HCT116 (cell line): ENCODE measurements around the gene GRAMD4. TPM values are rescaled to one million over a fixed set of nuclear protein-coding genes. Genes with fewer than 3 reads are reported as not detected.
A peak's percentile ranks its signal among the peaks of the same experiment; 100 is the strongest.

Experiments
- ATAC-seq: fragments of 200-7000 bp; cut with Tn5 transposase; 2 replicates; pipeline ENCODE4 v1.9.1; 2020; ENCODE audit warnings: mild to moderate bottlenecking, moderate library complexity
- Bru-seq: library from RNA; stranded (reverse); fragments of 400-500 nt; gene quantifications from one replicate; lab custom pipeline; 2021; lab: Mats Ljungman, UMichigan
- BruChase-seq, 2 experiments: library from RNA; stranded (reverse); fragments of 400-500 nt; gene quantifications; one replicate each; lab custom pipeline; 2021; lab: Mats Ljungman, UMichigan
- BruUV-seq: library from RNA; stranded (reverse); fragments of 400-500 nt; replicated peaks from 2 replicates; lab custom pipeline; 2021; lab: Mats Ljungman, UMichigan
- CTCF ChIA-PET: fragments of 300-600 bp; sonication (Branson Sonifier 250); formaldehyde crosslinking; loops from one replicate; lab custom pipeline; 2021; ENCODE audit warnings: antibody characterized with exemption; lab: Charles Lee
- POLR2A ChIA-PET: fragments of 300-600, 350-600 bp; sonication (Branson Sonifier 250); formaldehyde crosslinking; loops from one replicate; lab custom pipeline; 2021; ENCODE audit warnings: antibody characterized with exemption; lab: Charles Lee
- RAD21 ChIA-PET, 2 experiments: fragments of 300-600 bp; sonication (Branson Sonifier 250); formaldehyde crosslinking; loops; one replicate each; lab custom pipeline; 2023; ENCODE audit warnings: low total read pairs in 2 of 2; ENCODE audit not compliant: uncharacterized antibody in 2 of 2, unreplicated experiment in 2 of 2, low non-redundant PET in 1 of 2; lab: Charles Lee
- DNase-seq: peaks from one replicate; pipeline ENCODE4 v3.0.0-alpha.2; 2010; ENCODE audit warnings: low read depth, low spot score
- H2AFZ ChIP-seq: fragments of 200-600 bp; shearing (Covaris generic), sonication (generic); 2 replicates; pipeline ENCODE4 v1.6.1; 2017; ENCODE audit warnings: low read depth, mixed run types, mixed read lengths, antibody characterized with exemption, low read length; ENCODE audit not compliant: poor library complexity, severe bottlenecking
- H3K27ac ChIP-seq: 2 replicates; pipeline ENCODE4 v1.5.1; 2012; ENCODE audit warnings: low read depth, low read length
- H3K27me3 ChIP-seq: fragments of 200-600 bp; sonication (generic); 2 replicates; pipeline ENCODE4 v1.6.1; 2016; ENCODE audit warnings: mixed run types, low read length, mixed read lengths; ENCODE audit not compliant: insufficient read depth
- H3K36me3 ChIP-seq, 2 experiments: fragments of 200-500 bp in 1 of 2; fragments of 200-600 bp in 1 of 2; sonication (Bioruptor generic) in 1 of 2; sonication (generic) in 1 of 2; 2 replicates each; pipeline versions ENCODE4 v1.5.1 to v1.6.1; 2014 to 2016; ENCODE audit warnings: low read length in 2 of 2, inconsistent platforms in 1 of 2, mixed read lengths in 1 of 2, mixed run types in 1 of 2; ENCODE audit not compliant: insufficient read depth in 2 of 2, control insufficient read depth in 1 of 2
- H3K4me1 ChIP-seq, 2 experiments: fragments of 200-600 bp in 1 of 2; sonication (generic) in 1 of 2; 2 replicates each; pipeline versions ENCODE4 v1.5.1 to v1.6.1; 2012 to 2017; ENCODE audit warnings: low read length in 2 of 2, inconsistent platforms in 1 of 2, mild to moderate bottlenecking in 1 of 2, mixed read lengths in 1 of 2, mixed run types in 1 of 2, moderate library complexity in 1 of 2; ENCODE audit not compliant: insufficient read depth in 2 of 2, control insufficient read depth in 1 of 2
- H3K4me2 ChIP-seq: fragments of 200-600 bp; sonication (generic); 2 replicates; pipeline ENCODE4 v1.6.1; 2017; ENCODE audit warnings: mixed run types, low read length, mixed read lengths
- H3K4me3 ChIP-seq, 2 experiments: fragments of 200-600 bp in 1 of 2; sonication (generic) in 1 of 2; replicated peaks in 1 of 2; 2 replicates each; pipeline ENCODE4 v1.5.1; 2011 to 2016; ENCODE audit warnings: low read length in 2 of 2, control low read depth in 1 of 2, low read depth in 1 of 2, mild to moderate bottlenecking in 1 of 2, mixed read lengths in 1 of 2, mixed run types in 1 of 2
- H3K79me2 ChIP-seq: fragments of 200-600 bp; sonication (generic); 2 replicates; pipeline ENCODE4 v1.6.1; 2017; ENCODE audit warnings: mild to moderate bottlenecking, mixed run types, low read length, moderate library complexity, mixed read lengths; ENCODE audit not compliant: insufficient read depth
- H3K9ac ChIP-seq: fragments of 200-600 bp; sonication (generic); 2 replicates; pipeline ENCODE4 v1.6.1; 2016; ENCODE audit warnings: low read length, mixed read lengths
- H3K9me2 ChIP-seq: fragments of 200-600 bp; sonication (generic), shearing (Covaris generic); 2 replicates; pipeline ENCODE4 v1.6.1; 2017; ENCODE audit warnings: mixed run types, mild to moderate bottlenecking, moderate library complexity; ENCODE audit not compliant: insufficient read depth
- H3K9me3 ChIP-seq, 2 experiments: fragments of 200-500 bp in 1 of 2; fragments of 200-600 bp in 1 of 2; sonication (Bioruptor generic) in 1 of 2; sonication (generic) in 1 of 2; 2 replicates each; pipeline ENCODE4 v1.6.1; 2014 to 2017; ENCODE audit warnings: low read length in 2 of 2, mixed read lengths in 2 of 2, inconsistent platforms in 1 of 2, low read depth in 1 of 2, mild to moderate bottlenecking in 1 of 2, mixed run types in 1 of 2, moderate library complexity in 1 of 2; ENCODE audit not compliant: control insufficient read depth in 1 of 2, insufficient read depth in 1 of 2
- H4K20me1 ChIP-seq: fragments of 200-600 bp; sonication (generic), shearing (Covaris generic); 2 replicates; pipeline ENCODE4 v1.6.1; 2017; ENCODE audit warnings: mixed run types, mild to moderate bottlenecking, moderate library complexity; ENCODE audit not compliant: insufficient read depth
- ATF3 ChIP-seq: IDR thresholded peaks from 2 replicates; pipeline ENCODE4 v1.6.1; 2012
- CTCF ChIP-seq, 3 experiments: fragments of 200-600 bp in 1 of 3; sonication (generic) in 1 of 3; IDR thresholded peaks in 2 of 3; conservative IDR thresholded peaks in 1 of 3; 2 replicates each; pipeline ENCODE4 v1.5.1; 2012 to 2017; ENCODE audit warnings: low read depth in 2 of 3, low read length in 2 of 3, antibody characterized with exemption in 1 of 3, borderline replicate concordance in 1 of 3, control low read depth in 1 of 3, mild to moderate bottlenecking in 1 of 3, mixed read lengths in 1 of 3, mixed run types in 1 of 3, moderate library complexity in 1 of 3; ENCODE audit not compliant: insufficient read depth in 1 of 3
- EGR1 ChIP-seq: IDR thresholded peaks from 2 replicates; pipeline ENCODE4 v1.6.1; 2012; ENCODE audit warnings: low read depth
- EZH2phosphoT487 ChIP-seq: fragments of 200-600 bp; IDR thresholded peaks from 2 replicates; pipeline ENCODE4 v1.6.1; 2018; ENCODE audit warnings: antibody characterized with exemption, borderline replicate concordance
- JUND ChIP-seq: IDR thresholded peaks from 2 replicates; pipeline ENCODE4 v1.6.1; 2012
- POLR2A ChIP-seq: IDR thresholded peaks from 2 replicates; pipeline ENCODE4 v1.7.0; 2011; ENCODE audit warnings: borderline replicate concordance; ENCODE audit not compliant: insufficient read depth, insufficient read length; ENCODE audit errors: extremely low read depth
- POLR2AphosphoS5 ChIP-seq: IDR thresholded peaks from 2 replicates; pipeline ENCODE4 v1.6.1; 2011; ENCODE audit warnings: mild to moderate bottlenecking, low read depth, low read length, moderate library complexity
- REST ChIP-seq: IDR thresholded peaks from 2 replicates; pipeline ENCODE4 v1.6.1; 2012; ENCODE audit warnings: low read depth
- TCF7L2 ChIP-seq: IDR thresholded peaks from 2 replicates; pipeline ENCODE4 v1.7.0; 2011; ENCODE audit warnings: borderline replicate concordance, inconsistent platforms; ENCODE audit not compliant: insufficient read depth, insufficient read length; ENCODE audit errors: extremely low read depth
- ZFX ChIP-seq: fragments of 450-650 bp; IDR thresholded peaks from 2 replicates; pipeline ENCODE4 v1.6.1; 2017
- ZNF274 ChIP-seq: fragments of 200-500 bp; sonication (Bioruptor generic); IDR thresholded peaks from 2 replicates; pipeline ENCODE4 v1.6.1; 2014; ENCODE audit warnings: mild to moderate bottlenecking, low read depth, low read length, inconsistent platforms
- intact Hi-C: fragments of 100-400 bp; cut with micrococcal nuclease; formaldehyde crosslinking; loops from 2 replicates; pipeline ENCODE4 v1.10.0; 2022
- long read RNA-seq: library from polyadenylated mRNA; unstranded; transcript quantifications from one replicate; pipeline ENCODE4 v2.0.0, GENCODE V29; 2021; ENCODE audit not compliant: unreplicated experiment
- polyA plus RNA-seq: library from polyadenylated mRNA; unstranded; fragments of >200 nt; gene quantifications from 2 replicates; pipeline ENCODE4 v1.2.1, GENCODE V29; 2012; ENCODE audit warnings: missing spikeins
- total RNA-seq: library from RNA; stranded (reverse); gene quantifications from one replicate; pipeline ENCODE4 v1.2.1, GENCODE V29; 2021; ENCODE audit not compliant: unreplicated experiment
- TF ChIP-seq, protein P1 (sequence below): IDR thresholded peaks from 2 replicates; pipeline ENCODE4 v1.6.1; 2012

Gene GRAMD4, protein sequence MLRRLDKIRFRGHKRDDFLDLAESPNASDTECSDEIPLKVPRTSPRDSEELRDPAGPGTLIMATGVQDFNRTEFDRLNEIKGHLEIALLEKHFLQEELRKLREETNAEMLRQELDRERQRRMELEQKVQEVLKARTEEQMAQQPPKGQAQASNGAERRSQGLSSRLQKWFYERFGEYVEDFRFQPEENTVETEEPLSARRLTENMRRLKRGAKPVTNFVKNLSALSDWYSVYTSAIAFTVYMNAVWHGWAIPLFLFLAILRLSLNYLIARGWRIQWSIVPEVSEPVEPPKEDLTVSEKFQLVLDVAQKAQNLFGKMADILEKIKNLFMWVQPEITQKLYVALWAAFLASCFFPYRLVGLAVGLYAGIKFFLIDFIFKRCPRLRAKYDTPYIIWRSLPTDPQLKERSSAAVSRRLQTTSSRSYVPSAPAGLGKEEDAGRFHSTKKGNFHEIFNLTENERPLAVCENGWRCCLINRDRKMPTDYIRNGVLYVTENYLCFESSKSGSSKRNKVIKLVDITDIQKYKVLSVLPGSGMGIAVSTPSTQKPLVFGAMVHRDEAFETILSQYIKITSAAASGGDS
- total RNA-seq (25.8 TPM), Bru-seq, nascent RNA (percentile 41 among the genes with signal in this experiment), BruChase-seq, experiment 1, labeled RNA remaining after a 6-hour chase (percentile 59 among the genes with signal in this experiment), BruChase-seq, experiment 2, labeled RNA remaining after a 2-hour chase (percentile 52 among the genes with signal in this experiment)
- polyA plus RNA-seq, result 11.4 and 13.3 TPM in 2 replicates
- long read RNA-seq, partial matches to known transcripts, result 19 of 65 reads
- long read RNA-seq, other reads (novel, unspliced or antisense), result 46 of 65 reads

DNA sequence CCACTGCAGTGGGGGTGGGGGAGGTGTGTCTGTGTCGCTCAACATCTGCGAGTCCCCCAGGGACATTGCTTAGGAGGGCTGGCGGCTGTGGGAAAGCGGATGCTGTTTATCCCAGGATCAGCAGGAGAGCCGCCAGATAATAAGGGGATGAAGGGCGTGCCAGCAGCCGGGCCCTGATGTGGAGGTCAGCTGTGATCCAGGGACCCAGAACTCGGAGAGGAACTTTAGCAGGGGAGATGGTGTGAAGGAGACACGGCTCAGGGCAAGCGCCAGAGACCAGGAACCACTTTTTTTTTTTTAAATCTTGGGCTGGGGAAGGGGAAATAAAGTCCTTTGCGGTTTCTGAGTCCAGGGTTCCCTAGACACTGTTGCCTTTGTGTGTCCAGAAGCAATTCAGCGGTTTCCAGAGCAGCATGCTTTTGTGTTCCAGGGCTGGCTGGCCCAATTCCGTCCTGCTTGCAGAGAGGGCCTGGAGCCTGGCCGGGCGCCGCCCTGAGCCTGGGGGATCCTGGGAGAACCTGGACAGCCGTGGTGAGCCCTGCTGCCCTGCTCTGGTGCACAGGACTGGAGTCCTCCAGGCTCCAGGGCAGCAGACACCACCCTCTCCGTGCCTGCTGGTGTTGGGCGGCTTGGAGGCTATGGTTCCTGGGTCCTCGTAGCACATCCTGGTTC, at the start of gene GRAMD4:
GRAMD4 (plus strand) TSS at position 557 of the 672 bp plus-strand sequence. CDS start 6,414 bp downstream, outside the sequence.
- H3K4me2 ChIP-seq, result no peak within 1 kb of the TSS
- no peak for DNase-seq
- no peaks in the 10 kb centered on the region for H3K9me2 ChIP-seq
- H3K27me3 ChIP-seq, result no peaks in the 10 kb centered on the region
- H2AFZ ChIP-seq, result no peak within 1 kb of the TSS
- no peak within 1 kb of the TSS for H3K9ac ChIP-seq
- intact Hi-C loops, result no loop called here
- no peaks in the 10 kb centered on the region for H4K20me1 ChIP-seq
- H3K79me2 ChIP-seq, result no peaks in the 10 kb centered on the region
- H3K4me1 ChIP-seq, result no peaks in the 10 kb centered on the region
- BruUV-seq, result no TSS peak
- ChIA-PET RAD21 (no interaction called here), POLR2A (no interaction called here), CTCF (no interaction called here)
- no peak for ATAC-seq
- H3K9me3 ChIP-seq, result no peaks in the 10 kb centered on the region
- TF ChIP-seq EGR1 (no peak), CTCF (IDR thresholded peaks at IDR 0.05 in 2 of 3, conservative IDR thresholded peaks at IDR 0.05 in 1 of 3; ENCODE audit: borderline replicate concordance in 1 of 3, insufficient read depth in 1 of 3, low read depth in 2 of 3, low read length in 2 of 3) (no peak), TCF7L2 (no peak), ZNF274 (no peak), EZH2phosphoT487 (no peak), REST (no peak), ZFX (no peak), ATF3 (no peak), POLR2A (no peak), POLR2AphosphoS5 (no peak), JUND (no peak)
- TF ChIP-seq, protein P1, sequence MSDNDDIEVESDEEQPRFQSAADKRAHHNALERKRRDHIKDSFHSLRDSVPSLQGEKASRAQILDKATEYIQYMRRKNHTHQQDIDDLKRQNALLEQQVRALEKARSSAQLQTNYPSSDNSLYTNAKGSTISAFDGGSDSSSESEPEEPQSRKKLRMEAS, result no peak
- H3K4me3 ChIP-seq, result no peak within 1 kb of the TSS
- H3K36me3 ChIP-seq, result no peaks in the 10 kb centered on the region
- no peak within 1 kb of the TSS for H3K27ac ChIP-seq
